COR-L47 (cell line): ENCODE measurements around the gene CLASRP.

ENCODE experiments used
- DNase-seq: peaks from one replicate; lab custom pipeline; 2025; lab: John Stamatoyannopoulos, UW

CLASRP gene

DNA sequence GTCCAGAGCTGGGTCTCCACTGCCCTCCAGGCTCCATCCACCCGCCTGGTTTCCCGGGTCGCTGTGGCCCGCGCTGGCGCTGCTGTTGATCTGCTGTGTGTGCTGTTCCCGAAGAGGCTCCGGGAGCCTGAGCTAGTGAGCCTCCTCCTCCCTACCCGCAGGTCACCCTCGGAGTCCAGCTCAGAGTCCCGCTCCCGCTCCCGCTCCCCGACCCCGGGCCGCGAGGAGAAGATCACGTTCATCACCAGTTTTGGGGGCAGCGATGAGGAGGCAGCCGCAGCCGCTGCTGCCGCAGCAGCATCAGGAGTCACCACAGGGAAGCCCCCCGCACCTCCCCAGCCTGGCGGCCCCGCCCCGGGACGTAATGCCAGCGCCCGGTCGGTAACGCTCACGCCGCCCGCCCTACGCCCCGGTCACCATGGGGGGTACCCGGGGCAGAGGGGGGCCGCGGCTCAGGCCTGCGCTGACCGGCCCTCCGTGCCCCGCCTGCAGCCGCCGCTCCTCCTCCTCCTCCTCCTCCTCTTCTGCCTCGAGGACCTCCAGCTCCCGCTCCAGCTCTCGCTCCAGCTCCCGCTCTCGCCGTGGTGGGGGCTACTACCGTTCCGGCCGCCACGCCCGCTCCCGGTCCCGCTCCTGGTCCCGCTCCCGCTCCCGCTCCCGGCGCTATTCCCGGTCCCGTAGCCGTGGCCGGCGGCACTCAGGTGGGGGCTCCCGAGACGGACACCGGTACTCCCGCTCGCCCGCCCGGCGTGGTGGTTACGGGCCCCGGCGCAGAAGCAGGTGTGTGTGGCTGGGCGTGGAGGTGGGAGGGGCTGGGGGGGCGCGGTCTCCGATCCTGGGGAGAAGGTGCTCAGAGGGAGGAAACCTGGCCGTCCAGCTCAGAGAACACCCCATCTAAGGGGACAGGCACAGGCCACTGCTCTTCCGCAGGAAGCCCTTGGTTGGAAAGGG lies 25.3 kb downstream of the CLASRP start:
- no peak for DNase-seq

DNA sequence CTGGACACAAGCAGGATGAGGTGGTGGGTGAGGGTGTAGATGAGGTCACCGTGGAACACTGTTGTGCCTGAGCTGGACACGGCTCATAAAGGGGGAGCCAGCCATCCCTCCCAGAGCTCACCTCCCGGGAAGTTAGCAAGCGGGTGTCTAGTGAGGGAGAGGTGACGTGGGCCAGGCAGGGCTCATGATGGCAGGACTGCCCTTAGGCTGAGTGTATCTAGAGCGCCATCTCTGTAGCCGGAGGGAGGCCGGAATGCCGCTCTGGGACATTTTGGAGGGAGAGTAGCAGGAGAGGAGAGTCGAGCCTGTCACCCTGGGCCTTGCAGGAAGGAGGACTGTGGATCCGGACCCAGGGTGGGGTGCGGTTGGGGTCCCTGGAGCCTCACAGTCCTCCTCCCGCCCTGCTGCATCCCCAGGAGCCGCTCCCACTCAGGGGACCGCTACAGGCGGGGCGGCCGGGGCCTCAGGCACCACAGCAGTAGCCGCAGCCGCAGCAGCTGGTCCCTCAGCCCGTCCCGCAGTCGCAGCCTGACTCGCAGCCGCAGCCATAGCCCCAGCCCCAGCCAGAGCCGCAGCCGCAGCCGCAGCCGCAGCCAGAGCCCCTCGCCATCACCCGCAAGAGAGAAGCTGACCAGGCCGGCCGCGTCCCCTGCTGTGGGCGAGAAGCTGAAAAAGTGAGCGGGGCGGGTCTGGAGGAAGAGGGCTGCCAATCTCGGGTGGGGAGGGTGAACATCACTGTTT lies 28.2 kb downstream of the CLASRP start:
- no peak for DNase-seq

DNA sequence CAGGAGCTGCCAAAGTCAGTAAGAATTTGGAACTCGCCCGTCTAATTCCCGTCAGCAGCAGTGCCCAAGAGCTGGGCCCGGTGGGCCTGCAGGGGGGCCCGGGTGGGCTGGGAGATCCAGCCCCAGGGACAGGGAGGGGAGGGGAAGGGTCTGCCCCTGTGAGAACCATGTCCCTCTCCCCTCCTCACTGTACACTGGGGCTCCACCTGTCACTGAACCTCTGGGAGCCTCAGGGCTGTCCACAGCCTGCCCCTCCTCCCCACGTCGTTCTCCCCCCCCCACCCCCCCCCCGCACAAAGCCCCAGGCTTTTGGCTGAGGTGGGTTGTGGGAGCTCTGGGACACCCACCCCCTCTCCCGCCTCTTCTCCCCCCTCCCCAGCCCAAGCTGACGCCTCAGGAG lies 29.2 kb downstream of the CLASRP start:
- DNase-seq = no peak

DNA sequence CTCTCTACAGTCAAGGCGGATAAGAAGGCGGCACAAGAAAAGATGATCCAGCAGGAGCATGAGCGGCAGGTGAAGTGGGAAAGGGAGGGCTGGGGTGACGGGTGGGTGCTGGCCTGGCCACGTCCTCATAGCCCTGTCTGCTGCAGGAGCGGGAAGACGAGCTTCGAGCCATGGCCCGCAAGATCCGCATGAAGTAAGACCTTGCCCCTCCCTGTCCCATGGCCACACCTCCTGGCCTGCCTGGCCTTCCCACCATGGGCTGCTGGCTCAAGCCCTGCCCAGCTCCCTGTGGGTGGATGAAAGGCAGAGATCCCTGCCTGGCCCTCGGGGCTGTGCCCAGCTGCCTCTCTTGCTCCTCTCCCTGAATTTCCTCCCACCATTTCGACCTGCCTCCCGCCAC lies 30.2 kb downstream of the CLASRP start:
- no peak for DNase-seq

DNA sequence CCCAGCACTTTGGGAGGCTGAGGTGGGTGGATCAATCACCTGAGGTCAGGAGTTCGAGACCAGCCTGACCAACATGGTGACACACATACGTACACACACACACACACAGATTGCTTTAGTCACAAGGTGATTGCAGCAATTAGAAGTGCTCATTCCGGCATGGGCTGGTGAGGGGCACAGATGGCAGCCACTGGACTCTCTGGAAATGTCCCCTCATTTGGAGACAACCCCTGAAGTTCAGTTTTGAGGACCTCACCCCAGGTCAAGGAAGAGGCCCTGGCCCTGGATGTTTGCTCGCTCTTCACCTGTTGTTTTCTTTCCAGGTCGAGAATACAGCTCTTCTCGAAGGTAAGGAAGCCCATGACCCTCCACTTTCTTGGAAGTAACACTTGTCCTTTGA lies 31.4 kb downstream of the CLASRP start:
- no peak for DNase-seq

DNA sequence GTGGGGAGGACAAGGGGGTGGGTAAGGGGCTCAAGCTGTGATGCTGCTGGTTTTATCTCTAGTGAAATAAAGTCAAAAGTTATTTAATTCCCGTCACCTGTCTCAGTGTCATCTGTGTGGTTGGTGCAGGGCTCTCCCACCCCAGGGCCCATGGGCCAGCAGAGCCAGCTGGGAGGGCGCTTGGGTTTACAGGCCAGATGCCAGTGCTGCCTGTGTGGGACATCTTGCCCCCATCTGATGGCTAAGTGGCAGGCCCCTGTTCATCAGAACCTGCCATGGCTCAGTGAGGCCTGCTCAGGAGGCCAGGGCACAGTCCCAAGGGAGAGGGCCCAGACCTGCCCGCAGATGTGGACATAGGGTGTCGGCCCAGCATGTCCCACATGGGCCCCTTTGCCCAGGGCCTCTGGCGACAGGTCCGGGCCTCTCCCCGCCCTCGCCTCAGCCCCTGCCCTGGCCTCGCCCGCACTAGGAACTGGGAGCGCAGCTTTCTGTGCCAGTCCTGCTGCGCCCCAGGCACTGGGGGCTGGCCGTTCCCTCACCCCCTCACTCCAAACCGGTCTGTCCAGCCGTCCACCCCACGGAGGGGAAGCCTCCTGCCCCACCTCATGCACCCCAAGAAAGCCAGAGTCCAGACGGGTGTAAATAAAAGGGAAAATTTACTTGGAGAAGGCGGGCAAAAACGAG lies 32.2 kb downstream of the CLASRP start:
- no peak for DNase-seq

DNA sequence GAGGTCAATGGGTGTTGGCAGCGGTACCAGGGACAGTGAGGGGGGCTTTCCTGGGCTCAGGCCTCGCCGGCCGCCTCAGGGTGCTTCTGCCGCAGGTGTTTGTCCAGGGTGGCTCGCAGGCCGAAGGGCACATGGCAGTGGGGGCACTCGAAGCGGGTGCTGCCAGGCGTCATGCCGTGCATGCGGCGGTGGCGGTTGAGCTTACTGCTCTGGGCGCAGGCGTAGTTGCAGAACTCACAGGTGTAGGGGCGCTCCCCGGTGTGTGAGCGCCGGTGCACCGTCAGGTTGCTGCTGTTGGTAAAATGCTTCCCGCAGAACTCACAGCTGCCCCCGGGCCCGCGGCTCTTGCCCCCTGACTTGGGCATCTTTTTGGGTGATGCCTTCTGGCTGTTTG lies 32.7 kb downstream of the CLASRP start:
- no peak for DNase-seq

DNA sequence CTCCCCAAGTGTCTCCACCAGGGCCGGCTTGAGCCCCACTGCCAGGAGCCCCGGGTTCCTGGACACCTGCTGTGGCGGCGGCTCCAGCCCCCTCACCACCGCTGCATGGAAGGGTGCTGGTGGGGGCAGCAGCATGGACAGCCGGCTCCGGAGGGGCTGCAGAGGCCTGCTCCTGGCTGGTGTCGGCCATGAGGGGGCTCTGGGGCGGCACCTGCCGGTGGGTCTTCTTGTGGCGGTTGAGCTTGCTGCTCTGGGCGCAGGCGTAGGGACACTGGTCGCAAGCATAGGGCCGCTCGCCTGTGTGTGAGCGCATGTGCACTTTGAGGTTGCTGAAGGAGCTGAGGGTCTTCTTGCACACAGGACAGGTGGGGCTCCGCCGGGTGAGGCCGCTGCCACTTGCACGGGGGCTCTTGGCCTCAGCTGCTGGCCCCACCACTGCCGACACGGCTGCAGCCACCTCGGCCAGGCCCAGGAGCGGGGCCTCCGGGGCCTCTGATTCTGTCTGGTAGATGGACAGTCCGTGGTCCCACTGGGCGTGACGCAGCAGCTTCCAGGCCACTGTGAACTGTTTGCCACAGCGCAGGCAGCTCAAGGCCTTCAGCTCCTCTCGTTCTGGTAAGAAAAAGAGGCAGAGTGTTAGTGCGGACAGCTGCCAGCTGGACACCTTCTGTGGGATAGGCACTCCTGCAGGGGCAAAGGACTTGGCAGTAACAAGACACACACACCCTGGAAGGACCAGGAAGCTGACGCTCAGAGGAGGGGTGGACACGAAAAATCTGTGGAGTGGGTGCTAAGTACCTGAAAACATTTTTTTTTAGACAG lies 33.3 kb downstream of the CLASRP start:
- DNase-seq = no peak

DNA sequence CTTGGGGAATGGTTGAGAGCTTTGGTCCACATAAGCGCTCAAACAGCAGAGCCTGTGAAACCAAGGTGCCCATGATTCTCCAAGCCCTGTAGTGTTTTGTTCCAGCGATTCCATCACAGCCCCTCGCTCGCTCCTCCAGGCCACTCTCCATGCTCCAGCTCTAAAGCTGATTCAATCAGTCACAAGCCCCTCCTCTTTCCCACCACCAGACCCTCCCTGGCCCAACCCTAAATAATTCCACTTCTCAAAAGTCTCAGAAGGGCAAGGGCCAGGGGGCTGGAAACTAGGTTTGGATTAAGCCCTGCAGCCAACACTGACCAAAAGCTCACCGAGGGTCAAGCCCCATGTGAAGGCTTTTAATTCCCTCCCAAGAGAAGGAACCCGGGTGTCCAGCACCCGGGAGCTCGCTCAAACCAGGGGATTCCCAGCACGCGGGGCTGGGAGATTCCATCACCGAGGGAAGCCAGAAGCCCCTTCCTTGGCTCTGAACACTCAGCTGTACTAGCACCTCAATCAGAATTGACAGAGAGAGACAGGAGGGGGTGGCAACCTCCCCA lies 36.0 kb downstream of the CLASRP start:
- DNase-seq = no peak

DNA sequence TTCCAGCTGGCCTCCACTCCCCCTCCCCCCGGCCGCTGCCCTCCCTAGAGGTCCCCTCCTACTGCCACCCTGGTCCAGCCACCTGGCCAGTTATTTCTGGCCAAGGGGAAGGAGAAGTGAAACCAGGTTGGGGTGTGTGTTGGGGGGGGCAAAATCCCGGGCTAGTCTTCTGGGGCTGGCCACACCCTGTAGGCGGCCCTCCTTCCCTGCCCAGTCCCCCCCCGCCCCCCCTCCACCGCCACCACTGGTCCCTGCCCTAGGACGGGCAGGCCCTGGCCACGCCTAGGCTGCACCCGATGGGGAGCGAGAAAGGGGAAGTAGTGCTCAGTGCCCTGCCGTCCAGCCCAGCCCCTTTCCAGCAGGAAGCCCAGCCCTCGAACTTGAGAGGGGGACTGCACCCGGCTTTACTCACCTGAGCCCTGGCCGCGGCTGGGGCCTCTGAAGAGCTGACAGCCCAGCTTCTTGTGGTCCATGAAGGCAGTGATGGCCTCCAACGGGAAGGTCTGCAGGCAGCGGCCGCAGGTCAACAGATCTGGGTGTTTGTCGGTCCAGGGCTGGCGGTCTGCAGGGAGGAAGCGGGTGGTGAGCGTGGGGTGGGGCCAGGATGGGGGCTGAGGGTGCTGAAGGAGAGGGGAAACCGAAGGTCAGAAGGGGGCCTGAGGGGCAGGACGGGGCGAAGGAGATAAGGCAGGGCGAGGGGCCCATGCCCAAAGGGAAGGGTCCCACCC lies 36.6 kb downstream of the CLASRP start:
- DNase-seq = no peak

DNA sequence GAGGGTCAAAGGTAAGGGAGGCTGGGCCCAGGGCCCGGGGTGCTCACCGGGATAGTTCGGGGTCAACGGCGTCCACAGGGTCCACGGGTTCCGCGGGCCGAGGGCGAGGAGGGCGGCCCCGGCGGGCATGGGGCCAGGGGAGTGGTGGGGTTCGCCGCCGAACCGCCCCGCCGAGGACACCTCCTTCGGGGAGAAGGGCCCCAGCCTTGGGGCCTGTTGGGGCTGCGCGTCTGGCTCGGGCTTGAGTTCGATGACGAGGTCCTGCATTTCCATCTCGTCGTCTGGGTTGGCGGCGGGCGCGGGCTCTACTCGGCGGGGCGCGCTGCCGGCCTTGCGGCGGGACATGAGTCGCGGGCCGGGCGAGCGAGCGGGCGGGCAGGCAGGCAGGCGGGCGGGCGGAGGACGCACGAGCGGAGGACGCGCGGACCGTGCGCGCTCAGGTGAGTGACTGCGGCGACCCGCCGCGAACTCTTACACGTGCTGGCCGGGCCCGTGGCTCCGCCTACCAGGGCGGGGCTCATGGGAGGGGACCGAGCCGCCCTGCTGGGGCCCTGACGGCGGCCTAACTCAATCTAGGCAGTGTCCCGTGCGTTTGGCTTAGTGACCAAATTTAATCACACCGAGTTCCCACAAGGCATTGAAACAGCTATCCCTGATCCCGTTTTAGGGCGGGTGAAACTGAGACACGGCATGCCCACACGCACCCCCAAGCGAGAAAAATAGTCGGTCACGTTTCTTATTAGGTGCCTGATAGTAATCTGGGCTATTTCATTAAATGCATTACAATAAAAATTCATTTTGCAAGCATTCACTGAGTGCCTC lies 37.4 kb downstream of the CLASRP start, which contains the start of gene ZNF296:
Gene ZNF296 (minus strand): TSS at position 450 of the 822 bp plus-strand sequence. CDS start 105 bp downstream, at position 345.
- DNase-seq = peak; percentile 71

DNA sequence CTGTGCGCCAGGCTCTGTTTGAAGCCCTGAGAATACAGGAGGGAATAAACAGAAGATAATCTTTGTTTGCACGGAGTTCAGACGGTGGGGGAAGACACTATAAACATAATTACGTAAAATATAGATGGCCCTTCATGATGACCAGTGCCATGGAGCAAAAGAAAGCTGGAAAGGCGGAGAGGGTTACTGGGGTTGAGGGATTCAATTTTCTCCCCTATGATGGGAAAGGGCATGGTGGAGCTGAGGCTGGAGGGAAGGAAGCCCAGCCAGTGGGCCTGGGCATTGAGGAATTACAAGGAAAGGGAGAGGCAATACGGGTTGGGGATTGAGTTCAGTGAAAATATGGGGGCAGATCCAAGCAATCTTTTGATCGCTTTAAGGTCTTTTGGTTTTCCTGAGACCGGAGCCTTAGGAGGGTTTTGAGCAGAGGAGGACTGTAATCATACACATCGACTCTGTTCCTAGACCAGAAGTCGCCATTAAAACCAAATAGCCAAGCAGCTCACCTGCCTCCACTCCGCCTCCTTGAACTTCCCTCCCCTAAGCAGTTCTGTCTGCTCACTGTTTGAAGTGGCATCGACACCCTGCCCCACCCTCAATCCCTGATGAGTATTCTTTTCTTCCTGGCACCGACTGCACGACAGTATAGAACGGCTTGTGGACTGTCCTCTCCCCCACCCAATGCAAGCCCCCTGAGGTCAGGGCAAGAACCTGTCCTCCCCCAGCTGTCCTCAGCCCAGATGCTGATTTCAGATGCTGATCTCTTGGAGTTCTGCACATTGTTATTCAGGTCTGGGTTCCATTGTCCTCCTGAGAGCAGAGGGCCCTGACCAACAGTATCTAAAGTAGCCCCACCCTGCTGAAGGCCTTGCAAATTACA lies 38.2 kb downstream of the CLASRP start:
- no peak for DNase-seq

DNA sequence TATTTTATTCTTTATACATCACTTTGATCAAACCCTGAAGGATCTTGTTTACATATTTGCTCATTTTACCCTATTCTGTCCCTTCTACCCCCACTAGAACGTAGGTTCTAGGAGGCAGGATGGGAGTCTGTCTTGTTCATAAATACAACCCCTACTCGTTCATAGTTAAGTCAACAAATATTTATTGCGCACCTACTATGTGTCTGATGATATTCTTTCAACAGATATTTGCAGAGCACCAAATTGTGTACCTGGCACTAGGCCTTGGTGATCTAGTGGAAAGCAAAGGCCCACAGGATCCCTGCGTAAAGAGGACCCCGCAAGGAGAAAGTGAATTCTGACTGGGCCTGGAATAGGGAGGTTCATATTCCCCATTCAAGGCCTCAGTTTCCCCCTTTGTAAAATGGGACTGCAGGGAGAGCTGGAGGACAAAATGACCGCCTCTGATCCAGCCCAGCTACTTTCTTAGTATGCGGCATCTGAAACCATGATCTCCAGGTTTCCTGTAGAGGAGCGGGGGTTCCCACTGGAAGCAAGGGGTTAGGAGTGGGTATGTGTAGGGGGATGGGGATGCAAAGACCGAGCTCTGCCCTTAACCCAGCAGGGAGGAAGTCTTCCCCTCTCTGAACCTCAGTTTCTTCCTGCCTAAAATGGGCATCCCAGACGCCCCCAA lies 39.7 kb downstream of the CLASRP start:
- no peak for DNase-seq

DNA sequence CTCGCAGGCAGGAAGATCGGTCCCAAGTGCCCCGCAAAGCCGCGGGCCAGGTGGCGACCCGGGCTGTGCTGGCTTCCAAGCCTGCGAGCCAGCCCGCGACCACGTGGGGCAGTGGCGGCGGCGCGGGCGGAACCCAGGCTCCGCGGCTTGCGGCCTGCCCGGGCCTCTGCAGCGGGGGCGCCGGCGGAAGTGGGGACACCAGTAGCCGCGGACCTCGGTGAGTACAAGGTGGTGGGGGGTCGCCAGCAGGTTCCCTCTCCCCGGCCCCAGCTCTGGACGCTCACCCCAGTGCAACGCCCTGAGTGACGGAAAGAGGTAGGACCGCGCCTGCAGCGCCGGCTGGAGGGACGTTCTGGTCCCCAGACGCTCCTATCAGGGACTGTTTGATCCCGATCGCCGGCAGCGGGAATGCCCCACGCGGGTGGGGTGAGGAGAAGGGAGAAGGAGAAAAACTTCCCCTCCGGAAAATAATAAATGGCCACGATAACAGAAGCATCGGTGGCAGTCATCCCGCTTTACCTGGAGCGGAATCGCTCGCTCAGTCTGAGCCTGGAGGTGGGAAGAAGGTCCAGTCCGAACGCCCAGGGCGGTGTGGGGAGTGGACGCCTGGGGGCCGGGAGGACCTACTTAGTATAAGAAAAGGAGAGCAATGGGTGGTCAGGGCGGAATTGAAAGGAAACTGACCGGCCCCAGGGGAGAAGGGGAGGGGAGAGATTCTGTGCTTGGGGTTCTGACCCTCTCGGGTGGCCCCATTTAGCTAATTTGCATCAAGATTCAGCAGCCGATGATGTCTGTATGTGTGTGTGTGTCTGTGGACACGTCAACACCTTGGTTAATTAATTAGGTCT lies 40.4 kb downstream of the CLASRP start, which contains the start of gene GEMIN7:
Gene GEMIN7 (plus strand): TSS at position 198 of the 848 bp plus-strand sequence. CDS start 10,855 bp downstream, outside the sequence.
- peak; percentile 79 for DNase-seq

DNA sequence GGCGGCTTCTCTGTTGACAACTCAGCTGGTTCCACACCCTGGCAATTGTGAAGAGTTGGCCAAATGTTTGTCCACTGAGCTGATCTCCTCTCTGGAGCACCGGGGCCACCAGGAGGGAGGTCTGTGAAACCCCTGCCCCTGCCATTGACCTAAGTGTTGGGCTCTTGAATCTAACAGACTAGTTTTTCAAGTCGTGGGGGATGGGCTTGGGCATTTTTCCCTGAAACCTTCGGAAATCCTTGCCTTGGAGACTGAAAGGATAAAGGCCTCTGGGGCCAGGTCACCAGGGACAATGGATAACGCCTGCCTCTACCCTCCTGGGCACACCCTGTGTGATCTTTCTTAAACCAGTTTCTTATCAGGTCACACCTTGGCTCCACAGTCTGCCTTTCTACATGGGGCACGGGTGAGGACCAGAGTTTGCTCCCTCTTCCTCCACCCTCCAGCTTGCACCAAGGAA lies 41.1 kb downstream of the CLASRP start:
- DNase-seq = peak; percentile 36

DNA sequence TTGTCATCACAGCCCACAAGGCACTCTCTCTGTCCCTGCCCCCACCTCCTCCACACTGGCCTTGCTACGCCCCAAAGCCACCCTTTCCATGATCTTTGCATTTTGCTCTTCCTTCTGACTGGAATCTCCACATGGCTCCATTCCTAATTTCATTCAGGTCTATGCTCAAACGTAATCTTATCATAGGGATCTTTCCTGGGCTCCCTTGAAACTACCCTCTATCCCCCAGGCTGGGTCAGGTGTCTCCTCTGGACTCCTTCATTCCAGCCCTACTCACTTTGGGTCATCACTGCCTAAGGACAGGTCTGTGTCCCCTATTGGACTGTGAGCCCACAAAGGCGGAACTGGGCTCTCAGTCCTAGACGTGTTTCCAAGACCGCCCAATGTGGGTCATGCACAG lies 43.3 kb downstream of the CLASRP start:
- DNase-seq = no peak

DNA sequence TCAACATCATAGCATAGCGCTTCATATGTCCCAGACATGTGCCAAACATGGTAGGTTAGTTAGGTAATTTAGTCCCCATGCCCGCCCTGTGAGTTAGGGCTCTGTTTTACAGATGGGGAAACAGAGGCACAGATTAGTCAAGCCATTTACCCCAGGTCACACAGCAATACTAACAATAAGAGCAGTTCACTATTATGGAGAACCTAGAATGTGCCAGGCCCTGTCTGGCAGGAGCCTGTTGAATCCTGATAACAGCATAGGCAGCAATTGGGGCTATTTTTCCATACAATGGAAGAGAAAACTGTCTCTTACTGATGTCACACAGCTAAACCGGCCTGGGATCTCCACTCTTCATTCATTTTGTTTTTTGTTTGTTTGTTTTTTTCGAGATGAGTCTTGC lies 47.6 kb downstream of the CLASRP start:
- DNase-seq = no peak
